Gastrocnemius medialis (tissue), 4 donors: Measurements from ENCODE around the gene MYLIP. TPM values are rescaled to one million over a fixed set of nuclear protein-coding genes. Genes with fewer than 3 reads are reported as not detected.
"Not testable (repeated sequence)": the region's sequence is repeated elsewhere in the genome, so short reads cannot be mapped to it uniquely, and the experiment has no call there.

Experiments used
- ATAC-seq, 2 donors: fragments of 150-250 bp; one replicate each; pipeline ENCODE4 v1.9.1; 2016
- DNase-seq, 2 donors: peaks; one replicate each; pipeline ENCODE4 v3.0.0-alpha.2; 2019
- H3K27ac ChIP-seq, 4 donors: fragments of 200-600 bp; sonication (generic); 1 replicate in 1 of 4; 2 replicates in 3 of 4; pipeline ENCODE4 v1.5.1; 2016 to 2018; ENCODE audit warnings: mild to moderate bottlenecking in 2 of 4, moderate library complexity in 1 of 4
- H3K27me3 ChIP-seq, 3 donors: fragments of 200-600 bp; sonication (generic) in 2 of 3; 1 replicate in 1 of 3; 2 replicates in 2 of 3; pipeline versions ENCODE4 v1.5.1 to v1.6.0; 2016 to 2019; ENCODE audit warnings: mild to moderate bottlenecking in 1 of 3, moderate library complexity in 1 of 3
- H3K36me3 ChIP-seq, 2 donors: fragments of 200-600 bp; sonication (generic) in 1 of 2; one replicate each; pipeline ENCODE4 v1.5.1; 2017 to 2018
- H3K4me1 ChIP-seq, 2 donors: fragments of 200-600 bp; sonication (generic) in 1 of 2; one replicate each; pipeline ENCODE4 v1.5.1; 2016 to 2017; ENCODE audit warnings: mild to moderate bottlenecking in 2 of 2
- H3K4me3 ChIP-seq, 4 donors: fragments of 200-600 bp; sonication (generic) in 3 of 4; 1 replicate in 1 of 4; 2 replicates in 3 of 4; pipeline ENCODE4 v1.5.1; 2016 to 2019; ENCODE audit warnings: mild to moderate bottlenecking in 2 of 4
- H3K9me3 ChIP-seq, 3 donors: fragments of 200-600 bp; sonication (generic) in 2 of 3; 1 replicate in 1 of 3; 2 replicates in 2 of 3; pipeline ENCODE4 v1.5.1; 2016 to 2019
- CTCF ChIP-seq, 5 experiments: fragments of 450-650 bp in 3 of 5; fragments of 200-600 bp in 2 of 5; sonication (generic) in 2 of 5; IDR thresholded peaks in 4 of 5; conservative IDR thresholded peaks in 1 of 5; 1 replicate in 4 of 5; 2 replicates in 1 of 5; pipeline ENCODE4 v1.5.1; 2016 to 2019; ENCODE audit warnings: antibody characterized with exemption in 5 of 5, mild to moderate bottlenecking in 3 of 5, moderate library complexity in 3 of 5
- POLR2A ChIP-seq, 2 donors: fragments of 450-650 bp; IDR thresholded peaks; one replicate each; pipeline ENCODE4 v1.6.1; 2017; ENCODE audit warnings: antibody characterized with exemption in 2 of 2, mild to moderate bottlenecking in 2 of 2, moderate library complexity in 2 of 2
- in situ Hi-C, 4 donors: fragments of 200-750 bp; cut with MboI; loops; one replicate each; pipeline versions ENCODE4 v1.15.0 to v1.8.0; 2017; ENCODE audit warnings: low sequenced_read_pairs in 4 of 4
- intact Hi-C: fragments of 100-400 bp; cut with DNase I; formaldehyde crosslinking; loops from one replicate; pipeline ENCODE4 v1.15.1; 2023; ENCODE audit warnings: low total_unique reads
- total RNA-seq, 4 donors: library from RNA; depleted of rRNA; stranded (reverse); fragments of >200 nt; gene quantifications; one replicate each; pipeline versions ENCODE4 v1.1.0 to v1.2.3, GENCODE V29; 2016

Gene MYLIP
- total RNA-seq, 4 donors from 2014 or later = 8.9 to 28.6 (median 18.3) TPM

GRCh38 chr6:16168858-16169257 is 40.0 kb downstream of the MYLIP start:
- no peaks in the 10 kb centered on the region for H3K4me1 ChIP-seq
- intact Hi-C loops = loop anchor here (5.0 kb wide), 1 partner anchor 477 kb away; no protein-coding TSS in a partner anchor
- peak in 3 of 5 experiments; percentile 18 to 60 (median 22) for TF ChIP-seq CTCF (IDR thresholded peaks at IDR 0.05 in 4 of 5, conservative IDR thresholded peaks at IDR 0.05 in 1 of 5)
- TF ChIP-seq POLR2A (IDR thresholded peaks at IDR 0.05) = no peak
- H3K27ac ChIP-seq = no peak overlapping the region
- no peak for DNase-seq
- H3K4me3 ChIP-seq = no peak overlapping the region
- ATAC-seq = no peak
- no peaks in the 10 kb centered on the region for H3K27me3 ChIP-seq
- H3K9me3 ChIP-seq = no peaks in the 10 kb centered on the region
- H3K36me3 ChIP-seq = no peaks in the 10 kb centered on the region
- in situ Hi-C loops = no loop called here

GRCh38 chr6:16171400-16171799 is 42.5 kb downstream of the MYLIP start:
- no peaks in the 10 kb centered on the region for H3K9me3 ChIP-seq
- H3K27ac ChIP-seq = no peak overlapping the region
- H3K27me3 ChIP-seq = no peaks in the 10 kb centered on the region
- no peak overlapping the region for H3K4me3 ChIP-seq
- intact Hi-C loops = no loop called here
- H3K4me1 ChIP-seq = no peaks in the 10 kb centered on the region
- no peak for TF ChIP-seq POLR2A (IDR thresholded peaks at IDR 0.05)
- no peaks in the 10 kb centered on the region for H3K36me3 ChIP-seq
- in situ Hi-C loops = no loop called here
- no peak for DNase-seq
- no peak for ATAC-seq

GRCh38 chr6:16173167-16173940 is 44.5 kb downstream of the MYLIP start:
- in situ Hi-C loops = no loop called here
- intact Hi-C loops = no loop called here
- Histone ChIP-seq H3K9me3 (no peaks in the 10 kb centered on the region), H3K27ac (no peak overlapping the region), H3K36me3 (no peaks in the 10 kb centered on the region), H3K4me3 (no peak overlapping the region), H3K4me1 (no peaks in the 10 kb centered on the region), H3K27me3 (no peaks in the 10 kb centered on the region)
- ATAC-seq = no peak
- TF ChIP-seq CTCF (IDR thresholded peaks at IDR 0.05 in 4 of 5, conservative IDR thresholded peaks at IDR 0.05 in 1 of 5) (no peak), POLR2A (IDR thresholded peaks at IDR 0.05) (no peak)
- no peak for DNase-seq

- no peak for TF ChIP-seq POLR2A (IDR thresholded peaks at IDR 0.05)
- no peak for DNase-seq
- in situ Hi-C loops = loop anchor here in 1 of 4 donors (25.0 kb wide), 2 partner anchors 187 to 287 kb away; no protein-coding TSS in a partner anchor
Measured at GRCh38 chr6:16174416-16175078, 45.7 kb downstream of the MYLIP start.

GRCh38 chr6:16176600-16176999 is 47.7 kb downstream of the MYLIP start:
- ATAC-seq, intact Hi-C loops, H3K27ac ChIP-seq, H3K9me3 ChIP-seq, H3K4me1 ChIP-seq, H3K27me3 ChIP-seq, H3K36me3 ChIP-seq, H3K4me3 ChIP-seq, DNase-seq: not testable (repeated sequence)
- in situ Hi-C loops = loop anchor here in 1 of 4 donors (25.0 kb wide), 2 partner anchors 189 to 289 kb away; no protein-coding TSS in a partner anchor

More at GRCh38 chr6:16174416-16175078, 45.7 kb downstream of the MYLIP start:
- no peaks in the 10 kb centered on the region for H3K27me3 ChIP-seq
- no peaks in the 10 kb centered on the region for H3K36me3 ChIP-seq
- no peaks in the 10 kb centered on the region for H3K9me3 ChIP-seq
- no peak overlapping the region for H3K27ac ChIP-seq
- intact Hi-C loops = no loop called here
- H3K4me3 ChIP-seq = no peak overlapping the region
- no peaks in the 10 kb centered on the region for H3K4me1 ChIP-seq
- ATAC-seq = no peak

- intact Hi-C loops = no loop called here
Measured at GRCh38 chr6:16177881-16178280, 49.0 kb downstream of the MYLIP start.

More at GRCh38 chr6:16177881-16178280, 49.0 kb downstream of the MYLIP start:
- Histone ChIP-seq H3K9me3 (no peaks in the 10 kb centered on the region), H3K4me1 (peaks cover 0 to 4% of the 10 kb centered on the region in 2 donors), H3K27me3 (no peaks in the 10 kb centered on the region), H3K27ac (no peak overlapping the region), H3K36me3 (no peaks in the 10 kb centered on the region), H3K4me3 (no peak overlapping the region)
- TF ChIP-seq CTCF (IDR thresholded peaks at IDR 0.05 in 4 of 5, conservative IDR thresholded peaks at IDR 0.05 in 1 of 5) = no peak
- no peak for TF ChIP-seq POLR2A (IDR thresholded peaks at IDR 0.05)
- ATAC-seq (no peak), DNase-seq (no peak)
- in situ Hi-C loops = loop anchor here in 1 of 4 donors (25.0 kb wide), 2 partner anchors 191 to 291 kb away; no protein-coding TSS in a partner anchor
